Measurements from ENCODE around the gene VPS13C.

Gene VPS13C

GRCh38 chr15:61936528-61937195, 123.6 kb downstream of the VPS13C start:
- Histone ChIP-seq H3K4me3 (ENCODE audit: extremely low read depth, insufficient read depth, low read length, poor library complexity, severe bottlenecking) (no peak overlapping the region), H3K4me1 (ENCODE audit: control insufficient read depth, insufficient read depth, low read length, poor library complexity, severe bottlenecking) (no peaks in the 10 kb centered on the region), H3K36me3 (ENCODE audit: control insufficient read depth, insufficient read depth, low read length) (peaks cover under 1% of the 10 kb centered on the region), H3K9me3 (ENCODE audit: control insufficient read depth, low read length) (no peaks in the 10 kb centered on the region), H3K27ac (ENCODE audit: low read depth, low read length, severe bottlenecking) (no peak overlapping the region)
- WGBS, 2 experiments (ENCODE audit: insufficient coverage in 2 of 2), result 74 to 94% methylated on average over 3 of the region's 4 CpGs

- no peak overlapping the region for H3K4me3 ChIP-seq (ENCODE audit: extremely low read depth, insufficient read depth, low read length, poor library complexity, severe bottlenecking)
- WGBS, 2 experiments (ENCODE audit: insufficient coverage in 2 of 2), result 84 to 96% methylated on average over 3 of the region's 4 CpGs
- H3K27ac ChIP-seq (ENCODE audit: low read depth, low read length, severe bottlenecking), result no peak overlapping the region
- no peaks in the 10 kb centered on the region for H3K4me1 ChIP-seq (ENCODE audit: control insufficient read depth, insufficient read depth, low read length, poor library complexity, severe bottlenecking)
- H3K9me3 ChIP-seq (ENCODE audit: control insufficient read depth, low read length), result no peaks in the 10 kb centered on the region
- H3K36me3 ChIP-seq (ENCODE audit: control insufficient read depth, insufficient read depth, low read length), result no peaks in the 10 kb centered on the region
These were observed 124.8 kb downstream of the VPS13C start for GRCh38 chr15:61935493-61935892.

GRCh38 chr15:61929452-61929851, 130.8 kb downstream of the VPS13C start:
- no peak overlapping the region for H3K4me3 ChIP-seq (ENCODE audit: extremely low read depth, insufficient read depth, low read length, poor library complexity, severe bottlenecking)

GRCh38 chr15:61923173-61923572, 137.1 kb downstream of the VPS13C start:
- Histone ChIP-seq H3K4me3 (ENCODE audit: extremely low read depth, insufficient read depth, low read length, poor library complexity, severe bottlenecking) (no peak overlapping the region), H3K9me3 (ENCODE audit: control insufficient read depth, low read length) (no peaks in the 10 kb centered on the region), H3K27ac (ENCODE audit: low read depth, low read length, severe bottlenecking) (no peak overlapping the region), H3K36me3 (ENCODE audit: control insufficient read depth, insufficient read depth, low read length) (peaks cover 6% of the 10 kb centered on the region), H3K4me1 (ENCODE audit: control insufficient read depth, insufficient read depth, low read length, poor library complexity, severe bottlenecking) (no peaks in the 10 kb centered on the region)
- WGBS, 2 experiments (ENCODE audit: insufficient coverage in 2 of 2), result 100% methylated on average over 2 to 3 of the region's 3 CpGs

More at GRCh38 chr15:61929452-61929851, 130.8 kb downstream of the VPS13C start:
- H3K4me1 ChIP-seq (ENCODE audit: control insufficient read depth, insufficient read depth, low read length, poor library complexity, severe bottlenecking), result no peaks in the 10 kb centered on the region
- H3K9me3 ChIP-seq (ENCODE audit: control insufficient read depth, low read length), result no peaks in the 10 kb centered on the region
- no peaks in the 10 kb centered on the region for H3K36me3 ChIP-seq (ENCODE audit: control insufficient read depth, insufficient read depth, low read length)
- no peak overlapping the region for H3K27ac ChIP-seq (ENCODE audit: low read depth, low read length, severe bottlenecking)

- Histone ChIP-seq H3K4me3 (ENCODE audit: extremely low read depth, insufficient read depth, low read length, poor library complexity, severe bottlenecking) (no peak overlapping the region), H3K9me3 (ENCODE audit: control insufficient read depth, low read length) (no peaks in the 10 kb centered on the region), H3K36me3 (ENCODE audit: control insufficient read depth, insufficient read depth, low read length) (peaks cover 6% of the 10 kb centered on the region), H3K27ac (ENCODE audit: low read depth, low read length, severe bottlenecking) (no peak overlapping the region), H3K4me1 (ENCODE audit: control insufficient read depth, insufficient read depth, low read length, poor library complexity, severe bottlenecking) (no peaks in the 10 kb centered on the region)
- WGBS, 2 experiments (ENCODE audit: insufficient coverage in 2 of 2), result no CpG with 5 or more reads among the region's 1 CpG
These were observed 139.2 kb downstream of the VPS13C start for GRCh38 chr15:61921093-61921492.

- no peaks in the 10 kb centered on the region for H3K4me1 ChIP-seq (ENCODE audit: control insufficient read depth, insufficient read depth, low read length, poor library complexity, severe bottlenecking)
- H3K9me3 ChIP-seq (ENCODE audit: control insufficient read depth, low read length), result no peaks in the 10 kb centered on the region
- H3K4me3 ChIP-seq (ENCODE audit: extremely low read depth, insufficient read depth, low read length, poor library complexity, severe bottlenecking), result no peak overlapping the region
- peaks cover 6% of the 10 kb centered on the region for H3K36me3 ChIP-seq (ENCODE audit: control insufficient read depth, insufficient read depth, low read length)
- H3K27ac ChIP-seq (ENCODE audit: low read depth, low read length, severe bottlenecking), result no peak overlapping the region
- WGBS, 2 experiments (ENCODE audit: insufficient coverage in 2 of 2), result 86 to 100% methylated on average over 1 of the region's 1 CpG
These were observed 142.8 kb downstream of the VPS13C start for GRCh38 chr15:61917457-61917856.

- Histone ChIP-seq H3K27ac (ENCODE audit: low read depth, low read length, severe bottlenecking) (no peak overlapping the region), H3K4me1 (ENCODE audit: control insufficient read depth, insufficient read depth, low read length, poor library complexity, severe bottlenecking) (no peaks in the 10 kb centered on the region), H3K9me3 (ENCODE audit: control insufficient read depth, low read length) (no peaks in the 10 kb centered on the region), H3K36me3 (ENCODE audit: control insufficient read depth, insufficient read depth, low read length) (peaks cover 6% of the 10 kb centered on the region), H3K4me3 (ENCODE audit: extremely low read depth, insufficient read depth, low read length, poor library complexity, severe bottlenecking) (no peak overlapping the region)
- 100% methylated on average over 1 of the region's 2 CpGs; no CpG with 5 or more reads in 1 of the 2 experiments for WGBS, 2 experiments (ENCODE audit: insufficient coverage in 2 of 2)
These were observed 144.1 kb downstream of the VPS13C start for GRCh38 chr15:61916104-61916503.

- no peak overlapping the region for H3K27ac ChIP-seq (ENCODE audit: low read depth, low read length, severe bottlenecking)
- H3K4me1 ChIP-seq (ENCODE audit: control insufficient read depth, insufficient read depth, low read length, poor library complexity, severe bottlenecking), result no peaks in the 10 kb centered on the region
- 93 to 96% methylated on average over 9 of the region's 9 CpGs for WGBS, 2 experiments (ENCODE audit: insufficient coverage in 2 of 2)
- peaks cover 2% of the 10 kb centered on the region for H3K36me3 ChIP-seq (ENCODE audit: control insufficient read depth, insufficient read depth, low read length)
- no peak overlapping the region for H3K4me3 ChIP-seq (ENCODE audit: extremely low read depth, insufficient read depth, low read length, poor library complexity, severe bottlenecking)
- no peaks in the 10 kb centered on the region for H3K9me3 ChIP-seq (ENCODE audit: control insufficient read depth, low read length)
These were observed 144.6 kb downstream of the VPS13C start for GRCh38 chr15:61915640-61916039.

- Histone ChIP-seq H3K27ac (ENCODE audit: low read depth, low read length, severe bottlenecking) (no peak overlapping the region), H3K4me3 (ENCODE audit: extremely low read depth, insufficient read depth, low read length, poor library complexity, severe bottlenecking) (no peak overlapping the region), H3K36me3 (ENCODE audit: control insufficient read depth, insufficient read depth, low read length) (peaks cover 5% of the 10 kb centered on the region)
These were observed 149.3 kb downstream of the VPS13C start for GRCh38 chr15:61910839-61911369.

GRCh38 chr15:61908241-61908640, 152.0 kb downstream of the VPS13C start:
- H3K36me3 ChIP-seq (ENCODE audit: control insufficient read depth, insufficient read depth, low read length), result peaks cover 5% of the 10 kb centered on the region
- H3K27ac ChIP-seq (ENCODE audit: low read depth, low read length, severe bottlenecking), result no peak overlapping the region
- WGBS, 2 experiments (ENCODE audit: insufficient coverage in 2 of 2), result 93 to 100% methylated on average over 1 to 2 of the region's 3 CpGs
- H3K9me3 ChIP-seq (ENCODE audit: control insufficient read depth, low read length), result no peaks in the 10 kb centered on the region
- no peaks in the 10 kb centered on the region for H3K4me1 ChIP-seq (ENCODE audit: control insufficient read depth, insufficient read depth, low read length, poor library complexity, severe bottlenecking)
- no peak overlapping the region for H3K4me3 ChIP-seq (ENCODE audit: extremely low read depth, insufficient read depth, low read length, poor library complexity, severe bottlenecking)

More at GRCh38 chr15:61910839-61911369, 149.3 kb downstream of the VPS13C start:
- H3K4me1 ChIP-seq (ENCODE audit: control insufficient read depth, insufficient read depth, low read length, poor library complexity, severe bottlenecking), result no peaks in the 10 kb centered on the region
- H3K9me3 ChIP-seq (ENCODE audit: control insufficient read depth, low read length), result no peaks in the 10 kb centered on the region

GRCh38 chr15:61907753-61908086, 152.5 kb downstream of the VPS13C start:
- H3K27ac ChIP-seq (ENCODE audit: low read depth, low read length, severe bottlenecking), result no peak overlapping the region
- WGBS, 2 experiments (ENCODE audit: insufficient coverage in 2 of 2), result no CpG with 5 or more reads among the region's 1 CpG
- no peaks in the 10 kb centered on the region for H3K4me1 ChIP-seq (ENCODE audit: control insufficient read depth, insufficient read depth, low read length, poor library complexity, severe bottlenecking)
- peaks cover 5% of the 10 kb centered on the region for H3K36me3 ChIP-seq (ENCODE audit: control insufficient read depth, insufficient read depth, low read length)
- no peak overlapping the region for H3K4me3 ChIP-seq (ENCODE audit: extremely low read depth, insufficient read depth, low read length, poor library complexity, severe bottlenecking)
- H3K9me3 ChIP-seq (ENCODE audit: control insufficient read depth, low read length), result no peaks in the 10 kb centered on the region
